ENCODE data around the gene APEX2. TPM values are rescaled to one million over a fixed set of nuclear protein-coding genes. Genes with fewer than 3 reads are reported as not detected.
"Not testable (repeated sequence)": the region's sequence is repeated elsewhere in the genome, so short reads cannot be mapped to it uniquely, and the experiment has no call there.

The APEX2 gene
- total and polyA plus RNA-seq, 8 donors, result 12.7 to 19.8 (median 14.8) TPM

DNA sequence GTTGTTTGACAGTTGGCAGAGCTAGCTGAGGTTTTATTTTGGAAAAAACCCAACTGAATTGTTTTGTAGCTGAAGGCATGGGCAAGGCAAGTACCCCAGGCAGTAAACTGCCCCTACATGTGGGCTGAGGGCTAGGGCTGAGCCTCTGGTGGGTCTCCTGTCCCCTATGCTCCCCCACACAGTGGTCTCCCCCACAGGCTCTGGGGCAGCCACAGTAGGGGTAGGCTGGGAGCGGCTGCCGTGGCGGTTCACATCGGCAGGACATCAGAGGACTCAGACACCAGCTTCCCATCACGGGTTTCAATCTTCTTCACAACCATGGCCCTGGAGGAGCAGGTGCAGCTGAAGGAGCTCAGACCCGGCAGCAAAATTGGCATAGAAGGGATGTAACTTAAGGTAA is 41.4 kb downstream of the APEX2 start:
- ATAC-seq (no peak), DNase-seq (no peak)
- intact Hi-C loops (cut with DNase I), result no loop called here
- Histone ChIP-seq H3K4me1 (no peaks in the 10 kb centered on the region), H3K27me3 (no peaks in the 10 kb centered on the region), H3K9me3 (no peaks in the 10 kb centered on the region), H3K27ac (no peak overlapping the region), H3K36me3 (no peaks in the 10 kb centered on the region), H3K4me3 (no peak overlapping the region)
- TF ChIP-seq, protein P1, sequence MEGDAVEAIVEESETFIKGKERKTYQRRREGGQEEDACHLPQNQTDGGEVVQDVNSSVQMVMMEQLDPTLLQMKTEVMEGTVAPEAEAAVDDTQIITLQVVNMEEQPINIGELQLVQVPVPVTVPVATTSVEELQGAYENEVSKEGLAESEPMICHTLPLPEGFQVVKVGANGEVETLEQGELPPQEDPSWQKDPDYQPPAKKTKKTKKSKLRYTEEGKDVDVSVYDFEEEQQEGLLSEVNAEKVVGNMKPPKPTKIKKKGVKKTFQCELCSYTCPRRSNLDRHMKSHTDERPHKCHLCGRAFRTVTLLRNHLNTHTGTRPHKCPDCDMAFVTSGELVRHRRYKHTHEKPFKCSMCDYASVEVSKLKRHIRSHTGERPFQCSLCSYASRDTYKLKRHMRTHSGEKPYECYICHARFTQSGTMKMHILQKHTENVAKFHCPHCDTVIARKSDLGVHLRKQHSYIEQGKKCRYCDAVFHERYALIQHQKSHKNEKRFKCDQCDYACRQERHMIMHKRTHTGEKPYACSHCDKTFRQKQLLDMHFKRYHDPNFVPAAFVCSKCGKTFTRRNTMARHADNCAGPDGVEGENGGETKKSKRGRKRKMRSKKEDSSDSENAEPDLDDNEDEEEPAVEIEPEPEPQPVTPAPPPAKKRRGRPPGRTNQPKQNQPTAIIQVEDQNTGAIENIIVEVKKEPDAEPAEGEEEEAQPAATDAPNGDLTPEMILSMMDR (IDR thresholded peaks at IDR 0.05), result no peak

DNA sequence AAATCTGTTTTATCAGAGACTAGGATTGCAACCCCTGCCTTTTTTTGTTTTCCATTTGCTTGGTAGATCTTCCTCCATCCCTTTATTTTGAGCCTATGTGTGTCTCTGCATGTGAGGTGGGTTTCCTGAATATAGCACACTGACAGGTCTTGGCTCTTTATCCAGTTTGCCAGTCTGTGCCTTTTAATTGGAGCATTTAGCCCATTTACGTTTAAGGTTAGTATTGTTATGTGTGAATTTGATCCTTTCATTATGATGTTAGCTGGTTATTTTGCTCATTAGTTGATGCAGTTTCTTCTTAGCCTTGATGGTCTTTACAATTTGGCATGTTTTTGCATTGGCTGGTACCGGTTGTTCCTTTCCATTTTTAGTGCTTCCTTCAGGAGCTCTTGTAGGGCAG is 50.4 kb downstream of the APEX2 start:
- H3K36me3 ChIP-seq; intact Hi-C loops (cut with DNase I); H3K27me3 ChIP-seq; H3K27ac ChIP-seq; H3K9me3 ChIP-seq; DNase-seq; H3K4me3 ChIP-seq; ATAC-seq; H3K4me1 ChIP-seq: not testable (repeated sequence)

DNA sequence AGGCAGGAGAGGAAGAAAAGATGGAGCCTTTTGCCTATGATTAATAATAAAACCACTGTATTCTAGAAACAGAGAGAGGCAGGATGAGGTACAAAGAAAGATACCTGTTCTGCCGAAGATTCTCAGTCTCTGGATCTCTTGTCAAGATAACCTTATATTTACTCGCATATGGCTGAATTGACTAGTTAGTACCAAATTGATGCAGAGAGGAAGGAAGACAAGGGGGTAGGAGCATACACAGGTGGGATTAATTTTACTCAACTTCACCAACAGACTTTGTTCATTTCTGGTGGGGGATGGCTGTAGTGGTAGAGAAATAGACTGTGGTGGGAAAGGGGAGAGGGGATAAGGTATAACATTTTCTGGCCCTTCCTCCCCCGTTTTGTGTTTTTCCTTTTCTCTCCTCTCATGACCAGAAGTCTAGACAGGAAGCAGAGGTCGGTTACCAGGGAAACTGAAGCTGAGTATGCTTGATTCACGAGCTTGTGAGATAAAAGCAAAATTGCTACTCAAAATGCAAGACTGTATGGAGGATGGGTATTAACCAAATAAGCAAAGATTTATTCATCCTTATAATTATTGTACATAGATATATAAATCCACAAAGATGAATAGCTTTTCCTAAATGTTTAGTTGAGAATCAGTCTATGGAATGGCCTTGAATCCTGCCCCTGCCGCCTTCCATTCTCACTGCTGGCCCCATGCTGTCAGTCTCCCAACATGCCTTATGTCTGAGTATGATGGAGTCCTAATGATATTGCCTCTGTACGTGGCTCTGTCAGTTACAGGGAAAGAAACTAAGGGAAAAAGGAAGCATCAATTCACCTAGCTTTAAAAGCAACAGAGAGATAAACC is 56.9 kb downstream of the APEX2 start:
- Histone ChIP-seq H3K9me3 (peaks cover 0 to 1% of the 10 kb centered on the region in 2 donors), H3K27ac (no peak overlapping the region), H3K36me3 (no peaks in the 10 kb centered on the region), H3K4me1 (no peaks in the 10 kb centered on the region), H3K4me3 (no peak overlapping the region), H3K27me3 (no peaks in the 10 kb centered on the region)
- TF ChIP-seq, protein P1 (IDR thresholded peaks at IDR 0.05), result no peak
- intact Hi-C loops (cut with DNase I), result no loop called here
- DNase-seq, result peak in 2 of 4 donors; percentile 6 to 16
- peak; percentile 51 for ATAC-seq

DNA sequence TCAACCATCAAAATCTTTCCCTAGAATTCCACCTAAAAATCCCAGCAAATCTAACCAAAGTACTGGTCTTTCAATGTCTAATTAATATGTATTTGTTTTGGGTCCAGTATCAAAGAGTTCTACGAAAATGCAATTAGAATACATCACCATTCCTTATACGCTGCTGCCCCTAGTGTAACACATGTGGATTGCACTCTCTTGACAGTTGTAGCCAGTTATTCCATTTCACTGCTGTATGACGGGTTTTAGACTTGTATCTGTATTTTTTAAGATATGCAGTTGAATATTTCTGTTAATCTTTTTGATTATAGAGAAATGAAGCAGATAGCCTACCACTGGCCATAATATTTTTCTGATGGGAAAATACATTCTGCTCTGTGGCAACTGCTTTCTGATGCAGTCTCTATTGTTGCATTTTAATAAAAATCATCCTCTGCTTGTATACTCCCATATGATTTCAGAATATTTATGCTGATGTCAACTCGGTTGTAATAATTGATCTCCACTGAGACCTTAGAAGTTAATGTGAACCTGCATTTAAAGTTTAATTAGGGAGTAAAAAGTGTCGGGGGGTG is 57.6 kb downstream of the APEX2 start:
- Histone ChIP-seq H3K27me3 (no peaks in the 10 kb centered on the region), H3K27ac (no peak overlapping the region), H3K4me1 (no peaks in the 10 kb centered on the region), H3K36me3 (no peaks in the 10 kb centered on the region), H3K9me3 (no peaks in the 10 kb centered on the region), H3K4me3 (no peak overlapping the region)
- DNase-seq (peak in 2 of 4 donors; percentile 25 to 38), ATAC-seq (peak; percentile 89)
- TF ChIP-seq, protein P1 (IDR thresholded peaks at IDR 0.05), result peak; percentile 65 to 74
- intact Hi-C loops (cut with DNase I), result no loop called here

Other genes with a start within 250 kb of the APEX2 start
- gene ITIH6, start 202.1 kb upstream of the APEX2 start, total RNA-seq, result not detected
- under 1 TPM in 5 of 6 donors, not detected in 1; 0.06 to 0.16 (median 0.09) TPM for gene ITIH6, start 202.1 kb upstream of the APEX2 start, polyA plus RNA-seq (ENCODE audit: insufficient read length in 6 of 6)
- gene MAGED2, start 192.6 kb upstream of the APEX2 start, total RNA-seq, result 100 to 1,000 TPM; 106 to 177 TPM
- 100 to 1,000 TPM; 567 to 633 (median 594) TPM for gene MAGED2, start 192.6 kb upstream of the APEX2 start, polyA plus RNA-seq (ENCODE audit: insufficient read length in 6 of 6)
- 10 to 100 TPM in 1 of 2 donors, 1 to 10 TPM in 1; 4.2 to 19.7 TPM for gene TRO, start 79.5 kb upstream of the APEX2 start, total RNA-seq
- 100 to 1,000 TPM in 4 of 6 donors, 10 to 100 TPM in 2; 85.5 to 137 (median 104) TPM for gene TRO, start 79.5 kb upstream of the APEX2 start, polyA plus RNA-seq (ENCODE audit: insufficient read length in 6 of 6)
- gene PFKFB1, start 6.2 kb upstream of the APEX2 start, total RNA-seq, result under 1 TPM in 1 of 2 donors, not detected in 1; 0.47 TPM
- under 1 TPM; 0.18 to 0.60 (median 0.44) TPM for gene PFKFB1, start 6.2 kb upstream of the APEX2 start, polyA plus RNA-seq (ENCODE audit: insufficient read length in 6 of 6)
- gene ALAS2, start 30.6 kb downstream of the APEX2 start, total RNA-seq, result 1 to 10 TPM; 1.0 to 2.2 TPM
- gene ALAS2, start 30.6 kb downstream of the APEX2 start, polyA plus RNA-seq (ENCODE audit: insufficient read length in 6 of 6), result 10 to 100 TPM; 14.3 to 56.9 (median 28.8) TPM
- not detected for gene PAGE2B, start 74.7 kb downstream of the APEX2 start, total RNA-seq
- gene PAGE2B, start 74.7 kb downstream of the APEX2 start, polyA plus RNA-seq (ENCODE audit: insufficient read length in 6 of 6), result not detected
- not detected for gene PAGE2, start 88.7 kb downstream of the APEX2 start, total RNA-seq
- under 1 TPM in 2 of 6 donors, not detected in 4; 0.31 to 0.50 TPM for gene PAGE2, start 88.7 kb downstream of the APEX2 start, polyA plus RNA-seq (ENCODE audit: insufficient read length in 6 of 6)
- gene PAGE5, start 220.0 kb downstream of the APEX2 start, total RNA-seq, result not detected
- not detected for gene PAGE5, start 220.0 kb downstream of the APEX2 start, polyA plus RNA-seq (ENCODE audit: insufficient read length in 6 of 6)